ENCODE results near the gene EIF5A. TPM values are rescaled to one million over a fixed set of nuclear protein-coding genes. Genes with fewer than 3 reads are reported as not detected.

The EIF5A gene
- total and polyA plus RNA-seq, 8 donors = 104 to 220 (median 187) TPM

- DNase-seq (peak in 2 of 6 donors; percentile 13 to 31), FAIRE-seq (no peak), ATAC-seq (no peak)
- Histone ChIP-seq H3K4me1 (peaks cover 22 to 38% (median 32%) of the 10 kb centered on the region in 3 donors), H3K9me3 (no peaks in the 10 kb centered on the region), H3K27me3 (no peaks in the 10 kb centered on the region), H3K36me3 (peaks cover 8 to 53% (median 35%) of the 10 kb centered on the region in 3 donors), H3K4me3 (peak overlapping the region; percentile 71 to 93 (median 92)), H3K27ac (peak overlapping the region in 2 of 4 donors; percentile 86 to 89)
- intact Hi-C loops (cut with DNase I) = loop anchor here in 1 of 3 donors (10.0 kb wide), 1 partner anchor 49 kb away; the partner anchor contains the start of gene CLDN7
- WGBS, 2 donors = 36 to 41% methylated on average over 9 of the region's 9 CpGs
- TF ChIP-seq CTCF (IDR thresholded peaks at IDR 0.05) = no peak
Measured at GRCh38 chr17:7313890-7314718, 6.7 kb downstream of the EIF5A start.

GRCh38 chr17:7314719-7315569, 7.5 kb downstream of the EIF5A start, which contains the start of gene GPS2:
GPS2 (minus strand) TSS chr17:7315360; CDS start chr17:7315052, 308 bp downstream.
- peak; percentile 91 to 94 (median 94) for ATAC-seq
- Histone ChIP-seq H3K4me3 (peak within 1 kb of the TSS; percentile 71 to 93 (median 92)), H3K27ac (peak within 1 kb of the TSS; percentile 82 to 91 (median 88)), H3K9me3 (no peaks in the 10 kb centered on the region), H3K27me3 (no peaks in the 10 kb centered on the region), H3K36me3 (peaks cover 8 to 47% (median 35%) of the 10 kb centered on the region in 3 donors), H3K4me1 (peaks cover 15 to 30% (median 24%) of the 10 kb centered on the region in 3 donors)
- intact Hi-C loops (cut with DNase I) = loop anchor here in 1 of 3 donors (10.0 kb wide), 1 partner anchor 50 kb away; the partner anchor contains the start of gene CLDN7
- peak; percentile 90 to 98 (median 92) for DNase-seq
- no peak for FAIRE-seq
- 0 to 1% methylated on average over 95 of the region's 95 CpGs for WGBS, 2 donors
- TF ChIP-seq CTCF (IDR thresholded peaks at IDR 0.05) = no peak

GRCh38 chr17:7315570-7316235, 8.3 kb downstream of the EIF5A start:
- no peaks in the 10 kb centered on the region for H3K9me3 ChIP-seq
- 17 to 23% methylated on average over 30 of the region's 30 CpGs for WGBS, 2 donors
- peak overlapping the region; percentile 71 to 93 (median 92) for H3K4me3 ChIP-seq
- peak in 4 of 6 donors; percentile 51 to 86 (median 66) for DNase-seq
- H3K36me3 ChIP-seq = peaks cover 6 to 43% (median 32%) of the 10 kb centered on the region in 3 donors
- no peak for FAIRE-seq
- no peaks in the 10 kb centered on the region for H3K27me3 ChIP-seq
- TF ChIP-seq CTCF (IDR thresholded peaks at IDR 0.05) = no peak
- ATAC-seq = peak; percentile 26 to 51 (median 34)
- peak overlapping the region; percentile 82 to 91 (median 88) for H3K27ac ChIP-seq
- intact Hi-C loops (cut with DNase I) = loop anchor here in 1 of 3 donors (10.0 kb wide), 1 partner anchor 51 kb away; the partner anchor contains the start of gene CLDN7
- peaks cover 12 to 23% (median 16%) of the 10 kb centered on the region in 3 donors for H3K4me1 ChIP-seq

GRCh38 chr17:7317161-7317803, 9.9 kb downstream of the EIF5A start:
- WGBS, 2 donors = 82 to 90% methylated on average over 16 of the region's 16 CpGs
- no peak overlapping the region for H3K4me3 ChIP-seq

More at GRCh38 chr17:7317161-7317803, 9.9 kb downstream of the EIF5A start:
- no peak for TF ChIP-seq CTCF (IDR thresholded peaks at IDR 0.05)
- ATAC-seq (no peak), DNase-seq (peak in 2 of 6 donors; percentile 45 to 55), FAIRE-seq (no peak)
- Histone ChIP-seq H3K9me3 (no peaks in the 10 kb centered on the region), H3K4me1 (peaks cover 12 to 23% (median 15%) of the 10 kb centered on the region in 3 donors), H3K27me3 (no peaks in the 10 kb centered on the region), H3K36me3 (peaks cover 0 to 37% (median 28%) of the 10 kb centered on the region in 3 donors), H3K27ac (no peak overlapping the region)
- intact Hi-C loops (cut with DNase I) = loop anchor here in 1 of 3 donors (10.0 kb wide), 1 partner anchor 52 kb away; the partner anchor contains the start of gene CLDN7

Data from pancreas (tissue), 10 donors.